Spleen (tissue), 7 donors: ENCODE results near the gene KIFC3.

Source experiments
- POLR2A ChIP-seq, 3 donors: fragments of 450-650 bp; IDR thresholded peaks; one replicate each; pipeline ENCODE4 v1.5.1; 2017; ENCODE audit warnings: antibody characterized with exemption in 3 of 3, mild to moderate bottlenecking in 1 of 3
- TF ChIP-seq, protein P1 (sequence below), 11 experiments: fragments of 200-600 bp in 7 of 11; fragments of 450-650 bp in 4 of 11; sonication (generic) in 4 of 11; IDR thresholded peaks in 8 of 11; conservative IDR thresholded peaks in 3 of 11; 1 replicate in 7 of 11; 2 replicates in 4 of 11; pipeline versions ENCODE4 v1.4.0 to v1.8.0; 2016 to 2021; ENCODE audit warnings: antibody characterized with exemption in 11 of 11, inconsistent platforms in 4 of 11, mild to moderate bottlenecking in 1 of 11
- donor health status: DM: no; HTN: no; CAD: no; lungs with moderate emphysema.
- donor health status: DM: no; HTN: no; CAD: no.
- donor health status: DM: no; HTN: no; CAD: no.

GRCh38 chr16:57788252-57788841 lies 13.9 kb downstream of the KIFC3 start:
- TF ChIP-seq, protein P1, sequence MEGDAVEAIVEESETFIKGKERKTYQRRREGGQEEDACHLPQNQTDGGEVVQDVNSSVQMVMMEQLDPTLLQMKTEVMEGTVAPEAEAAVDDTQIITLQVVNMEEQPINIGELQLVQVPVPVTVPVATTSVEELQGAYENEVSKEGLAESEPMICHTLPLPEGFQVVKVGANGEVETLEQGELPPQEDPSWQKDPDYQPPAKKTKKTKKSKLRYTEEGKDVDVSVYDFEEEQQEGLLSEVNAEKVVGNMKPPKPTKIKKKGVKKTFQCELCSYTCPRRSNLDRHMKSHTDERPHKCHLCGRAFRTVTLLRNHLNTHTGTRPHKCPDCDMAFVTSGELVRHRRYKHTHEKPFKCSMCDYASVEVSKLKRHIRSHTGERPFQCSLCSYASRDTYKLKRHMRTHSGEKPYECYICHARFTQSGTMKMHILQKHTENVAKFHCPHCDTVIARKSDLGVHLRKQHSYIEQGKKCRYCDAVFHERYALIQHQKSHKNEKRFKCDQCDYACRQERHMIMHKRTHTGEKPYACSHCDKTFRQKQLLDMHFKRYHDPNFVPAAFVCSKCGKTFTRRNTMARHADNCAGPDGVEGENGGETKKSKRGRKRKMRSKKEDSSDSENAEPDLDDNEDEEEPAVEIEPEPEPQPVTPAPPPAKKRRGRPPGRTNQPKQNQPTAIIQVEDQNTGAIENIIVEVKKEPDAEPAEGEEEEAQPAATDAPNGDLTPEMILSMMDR (IDR thresholded peaks at IDR 0.05 in 8 of 11, conservative IDR thresholded peaks at IDR 0.05 in 3 of 11): no peak
- TF ChIP-seq POLR2A (IDR thresholded peaks at IDR 0.05): no peak
